GM12891 (cell line): ENCODE results near the gene NRXN3.

Experiments
- PAX5 ChIP-seq: IDR thresholded peaks from 2 replicates; pipeline ENCODE4 v1.6.1; 2011; ENCODE audit warnings: low read length, moderate library complexity, mild to moderate bottlenecking; ENCODE audit not compliant: insufficient read depth, severe bottlenecking
- POLR2A ChIP-seq: IDR thresholded peaks from 2 replicates; pipeline ENCODE4 v1.6.1; 2011; ENCODE audit warnings: low read depth, low read length, control low read depth
- POLR2AphosphoS5 ChIP-seq: IDR thresholded peaks from 2 replicates; pipeline ENCODE4 v1.6.1; 2011; ENCODE audit warnings: low read depth, low read length, control low read depth
- POU2F2 ChIP-seq: IDR thresholded peaks from 2 replicates; pipeline ENCODE4 v1.6.1; 2011; ENCODE audit warnings: low read depth, mild to moderate bottlenecking, control low read depth, low read length, moderate library complexity
- SPI1 ChIP-seq: IDR thresholded peaks from 2 replicates; pipeline ENCODE4 v1.6.1; 2011; ENCODE audit warnings: low read depth, low read length, control low read depth
- TAF1 ChIP-seq: IDR thresholded peaks from 2 replicates; pipeline ENCODE4 v1.6.1; 2011; ENCODE audit warnings: low read depth, low read length, control low read depth

DNA sequence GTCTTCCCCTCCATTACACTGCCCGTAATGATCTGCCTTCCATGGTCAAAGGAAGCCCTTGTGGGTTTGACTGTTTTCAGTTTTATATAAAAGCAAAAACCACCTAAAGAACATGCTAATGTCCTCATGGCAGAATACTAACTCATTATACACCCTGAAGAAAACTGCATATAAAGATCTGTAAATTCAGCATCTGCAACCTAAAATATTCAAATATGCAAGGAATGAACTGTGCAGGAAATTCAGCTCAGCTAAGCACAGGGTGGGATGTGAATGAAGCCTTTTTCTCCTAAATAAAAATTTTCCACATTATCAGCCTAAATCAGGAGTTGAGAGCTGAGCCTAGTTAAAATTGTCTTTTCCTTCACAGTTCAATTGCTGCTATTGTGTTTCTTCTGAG lies 128.1 kb downstream of the NRXN3 start:
- no peak for TF ChIP-seq POLR2A
- TF ChIP-seq POLR2AphosphoS5 = no peak
- TF ChIP-seq TAF1 = no peak
- TF ChIP-seq SPI1 = no peak
- TF ChIP-seq PAX5 = no peak
- no peak for TF ChIP-seq POU2F2
